SK-N-SH treated with all-trans-retinoic acid at 6 μM for 48 hours (cell line): ENCODE results near the gene ABCC5.

ENCODE experiments used
- ATAC-seq: fragments of 200-7000 bp; cut with Tn5 transposase; 3 replicates; pipeline ENCODE4 v1.9.1; 2020; ENCODE audit warnings: mild to moderate bottlenecking, moderate library complexity
- ARNTL ChIP-seq: fragments of 450-650 bp; formaldehyde crosslinking; IDR thresholded peaks from 2 replicates; pipeline ENCODE4 v1.5.0; 2020; ENCODE audit warnings: low read depth, mild to moderate bottlenecking, moderate library complexity, borderline replicate concordance
- BACH2 ChIP-seq: fragments of 250-450 bp; sonication (Bioruptor Pico); IDR thresholded peaks from 2 replicates; pipeline ENCODE4 v1.9.0; 2021; ENCODE audit warnings: mild to moderate bottlenecking, borderline replicate concordance
- CSDC2 ChIP-seq: fragments of 250-450 bp; sonication (Bioruptor Pico); IDR thresholded peaks from 2 replicates; pipeline ENCODE4 v1.5.0; 2020; ENCODE audit warnings: mild to moderate bottlenecking, moderate library complexity
- CSRNP3 ChIP-seq: fragments of 250-450 bp; sonication (Bioruptor Pico); IDR thresholded peaks from 2 replicates; pipeline ENCODE4 v1.5.1; 2021; ENCODE audit warnings: mild to moderate bottlenecking, moderate library complexity
- GLIS3 ChIP-seq: fragments of 250-450 bp; sonication (Bioruptor Pico); IDR thresholded peaks from 2 replicates; pipeline ENCODE4 v1.5.0; 2020; ENCODE audit warnings: mild to moderate bottlenecking, moderate library complexity
- ISL1 ChIP-seq: fragments of 250-450 bp; sonication (Bioruptor Pico); IDR thresholded peaks from 2 replicates; pipeline ENCODE4 v2.1.2; 2022; ENCODE audit warnings: mild to moderate bottlenecking, moderate library complexity
- PPARA ChIP-seq: fragments of 250-450 bp; sonication (Bioruptor Pico); IDR thresholded peaks from 2 replicates; pipeline ENCODE4 v1.5.0; 2020; ENCODE audit warnings: mild to moderate bottlenecking, borderline replicate concordance
- RARB ChIP-seq: fragments of 250-450 bp; sonication (Bioruptor Pico); IDR thresholded peaks from 2 replicates; pipeline ENCODE4 v1.8.0; 2021; ENCODE audit warnings: mild to moderate bottlenecking, moderate library complexity
- SNAI2 ChIP-seq: fragments of 250-450 bp; sonication (Bioruptor Pico); IDR thresholded peaks from 2 replicates; pipeline ENCODE4 v1.5.0; 2020; ENCODE audit warnings: mild to moderate bottlenecking, moderate library complexity
- TCF4 ChIP-seq: fragments of 250-450 bp; sonication (Bioruptor Pico); IDR thresholded peaks from 2 replicates; pipeline ENCODE4 v1.8.0; 2021; ENCODE audit warnings: mild to moderate bottlenecking, moderate library complexity, borderline replicate concordance
- ZFP3 ChIP-seq: fragments of 250-450 bp; sonication (Bioruptor Pico); IDR thresholded peaks from 2 replicates; pipeline ENCODE4 v1.5.0; 2020; ENCODE audit warnings: mild to moderate bottlenecking, moderate library complexity
- ZFP30 ChIP-seq: fragments of 450-650 bp; formaldehyde crosslinking; IDR thresholded peaks from 2 replicates; pipeline ENCODE4 v1.5.0; 2022; ENCODE audit warnings: mild to moderate bottlenecking, moderate library complexity
- ZNF565 ChIP-seq: fragments of 450-650 bp; formaldehyde crosslinking; conservative IDR thresholded peaks from 2 replicates; pipeline ENCODE4 v1.5.0; 2020; ENCODE audit warnings: low read depth, mild to moderate bottlenecking, moderate library complexity
- ZNF70 ChIP-seq: fragments of 450-650 bp; formaldehyde crosslinking; IDR thresholded peaks from 2 replicates; pipeline ENCODE4 v1.5.0; 2020; ENCODE audit warnings: mild to moderate bottlenecking, moderate library complexity
- ZNF8 ChIP-seq: fragments of 450-650 bp; formaldehyde crosslinking; IDR thresholded peaks from 2 replicates; pipeline ENCODE4 v1.5.0; 2020; ENCODE audit warnings: mild to moderate bottlenecking, moderate library complexity
- TF ChIP-seq, protein P1 (sequence below): fragments of 250-450 bp; sonication (Bioruptor Pico); IDR thresholded peaks from 2 replicates; pipeline ENCODE4 v1.5.0; 2020; ENCODE audit warnings: mild to moderate bottlenecking, moderate library complexity
- TF ChIP-seq, protein P2 (sequence below): fragments of 250-450 bp; sonication (Bioruptor Pico); IDR thresholded peaks from 2 replicates; pipeline ENCODE4 v1.8.0; 2021; ENCODE audit warnings: low read depth, mild to moderate bottlenecking, moderate library complexity, borderline replicate concordance
- TF ChIP-seq, protein P3 (sequence below): fragments of 250-450 bp; sonication (Bioruptor Pico); IDR thresholded peaks from 2 replicates; pipeline ENCODE4 v1.5.1; 2020; ENCODE audit warnings: low read depth, mild to moderate bottlenecking, moderate library complexity
- TF ChIP-seq, protein P4 (sequence below): fragments of 250-450 bp; sonication (Bioruptor Pico); IDR thresholded peaks from 2 replicates; pipeline ENCODE4 v1.8.0; 2020; ENCODE audit warnings: mild to moderate bottlenecking, moderate library complexity, borderline replicate concordance

Gene ABCC5

DNA sequence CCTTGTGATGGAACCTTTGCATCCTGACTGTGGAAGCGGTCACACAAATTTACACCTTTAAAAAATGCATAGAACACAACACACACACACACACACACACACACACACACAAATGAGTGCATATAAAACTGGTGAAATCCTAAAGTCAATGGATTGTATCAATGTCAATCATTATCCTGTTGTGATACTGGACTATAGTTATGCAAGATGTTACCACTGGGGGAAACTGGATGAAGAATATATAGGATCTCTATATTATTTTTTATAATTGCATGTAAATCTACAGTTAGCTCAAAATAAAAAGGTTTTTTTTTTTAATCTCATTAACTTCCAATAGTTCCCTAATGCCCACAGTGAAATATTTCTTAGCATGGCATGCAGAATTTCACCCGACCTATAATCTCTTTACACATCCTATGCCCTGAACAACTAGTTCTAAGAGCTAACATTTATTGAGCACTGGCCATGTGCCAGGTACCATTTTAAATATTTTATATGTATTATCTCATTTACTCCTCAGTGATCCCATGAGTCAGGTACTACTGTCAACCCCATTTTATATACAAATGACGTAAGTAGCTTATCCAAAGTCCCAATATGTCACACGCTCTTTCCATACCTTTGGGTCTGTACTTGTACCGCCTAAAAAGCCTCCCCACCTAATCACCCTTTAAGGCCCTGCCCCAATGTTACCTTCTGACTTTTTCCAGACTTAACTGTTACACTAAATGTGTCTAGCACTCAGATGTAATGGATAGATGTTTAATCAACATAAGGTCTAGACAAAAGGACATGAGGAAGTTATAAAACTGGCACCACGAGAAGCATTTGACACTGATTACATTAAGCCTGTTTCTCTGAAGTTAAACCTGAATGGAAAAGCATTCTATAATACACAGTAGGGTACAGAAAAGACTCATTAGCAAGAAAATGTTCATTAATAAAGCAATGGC is 5.5 kb downstream of the ABCC5 start:
- ATAC-seq: no peak
- TF ChIP-seq, protein P1, sequence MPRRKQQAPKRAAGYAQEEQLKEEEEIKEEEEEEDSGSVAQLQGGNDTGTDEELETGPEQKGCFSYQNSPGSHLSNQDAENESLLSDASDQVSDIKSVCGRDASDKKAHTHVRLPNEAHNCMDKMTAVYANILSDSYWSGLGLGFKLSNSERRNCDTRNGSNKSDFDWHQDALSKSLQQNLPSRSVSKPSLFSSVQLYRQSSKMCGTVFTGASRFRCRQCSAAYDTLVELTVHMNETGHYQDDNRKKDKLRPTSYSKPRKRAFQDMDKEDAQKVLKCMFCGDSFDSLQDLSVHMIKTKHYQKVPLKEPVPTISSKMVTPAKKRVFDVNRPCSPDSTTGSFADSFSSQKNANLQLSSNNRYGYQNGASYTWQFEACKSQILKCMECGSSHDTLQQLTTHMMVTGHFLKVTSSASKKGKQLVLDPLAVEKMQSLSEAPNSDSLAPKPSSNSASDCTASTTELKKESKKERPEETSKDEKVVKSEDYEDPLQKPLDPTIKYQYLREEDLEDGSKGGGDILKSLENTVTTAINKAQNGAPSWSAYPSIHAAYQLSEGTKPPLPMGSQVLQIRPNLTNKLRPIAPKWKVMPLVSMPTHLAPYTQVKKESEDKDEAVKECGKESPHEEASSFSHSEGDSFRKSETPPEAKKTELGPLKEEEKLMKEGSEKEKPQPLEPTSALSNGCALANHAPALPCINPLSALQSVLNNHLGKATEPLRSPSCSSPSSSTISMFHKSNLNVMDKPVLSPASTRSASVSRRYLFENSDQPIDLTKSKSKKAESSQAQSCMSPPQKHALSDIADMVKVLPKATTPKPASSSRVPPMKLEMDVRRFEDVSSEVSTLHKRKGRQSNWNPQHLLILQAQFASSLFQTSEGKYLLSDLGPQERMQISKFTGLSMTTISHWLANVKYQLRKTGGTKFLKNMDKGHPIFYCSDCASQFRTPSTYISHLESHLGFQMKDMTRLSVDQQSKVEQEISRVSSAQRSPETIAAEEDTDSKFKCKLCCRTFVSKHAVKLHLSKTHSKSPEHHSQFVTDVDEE (CRISPR knock-in tag): no peak
- TF ChIP-seq ZFP30 (no peak), TCF4 (CRISPR knock-in tag) (no peak), BACH2 (CRISPR knock-in tag) (no peak), CSRNP3 (no peak), ZNF70 (CRISPR knock-in tag) (no peak), ARNTL (CRISPR knock-in tag) (no peak), ISL1 (CRISPR knock-in tag) (no peak), RARB (CRISPR knock-in tag) (no peak), ZNF8 (no peak), GLIS3 (CRISPR knock-in tag) (no peak), ZFP3 (CRISPR knock-in tag) (no peak), PPARA (CRISPR knock-in tag) (no peak), ZNF565 (no peak), SNAI2 (CRISPR knock-in tag) (no peak), CSDC2 (no peak)
- TF ChIP-seq, protein P2, sequence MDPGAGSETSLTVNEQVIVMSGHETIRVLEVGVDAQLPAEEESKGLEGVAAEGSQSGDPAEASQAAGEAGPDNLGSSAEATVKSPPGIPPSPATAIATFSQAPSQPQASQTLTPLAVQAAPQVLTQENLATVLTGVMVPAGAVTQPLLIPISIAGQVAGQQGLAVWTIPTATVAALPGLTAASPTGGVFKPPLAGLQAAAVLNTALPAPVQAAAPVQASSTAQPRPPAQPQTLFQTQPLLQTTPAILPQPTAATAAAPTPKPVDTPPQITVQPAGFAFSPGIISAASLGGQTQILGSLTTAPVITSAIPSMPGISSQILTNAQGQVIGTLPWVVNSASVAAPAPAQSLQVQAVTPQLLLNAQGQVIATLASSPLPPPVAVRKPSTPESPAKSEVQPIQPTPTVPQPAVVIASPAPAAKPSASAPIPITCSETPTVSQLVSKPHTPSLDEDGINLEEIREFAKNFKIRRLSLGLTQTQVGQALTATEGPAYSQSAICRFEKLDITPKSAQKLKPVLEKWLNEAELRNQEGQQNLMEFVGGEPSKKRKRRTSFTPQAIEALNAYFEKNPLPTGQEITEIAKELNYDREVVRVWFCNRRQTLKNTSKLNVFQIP (CRISPR knock-in tag): no peak
- TF ChIP-seq, protein P3, sequence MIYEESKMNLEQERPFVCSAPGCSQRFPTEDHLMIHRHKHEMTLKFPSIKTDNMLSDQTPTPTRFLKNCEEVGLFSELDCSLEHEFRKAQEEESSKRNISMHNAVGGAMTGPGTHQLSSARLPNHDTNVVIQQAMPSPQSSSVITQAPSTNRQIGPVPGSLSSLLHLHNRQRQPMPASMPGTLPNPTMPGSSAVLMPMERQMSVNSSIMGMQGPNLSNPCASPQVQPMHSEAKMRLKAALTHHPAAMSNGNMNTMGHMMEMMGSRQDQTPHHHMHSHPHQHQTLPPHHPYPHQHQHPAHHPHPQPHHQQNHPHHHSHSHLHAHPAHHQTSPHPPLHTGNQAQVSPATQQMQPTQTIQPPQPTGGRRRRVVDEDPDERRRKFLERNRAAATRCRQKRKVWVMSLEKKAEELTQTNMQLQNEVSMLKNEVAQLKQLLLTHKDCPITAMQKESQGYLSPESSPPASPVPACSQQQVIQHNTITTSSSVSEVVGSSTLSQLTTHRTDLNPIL (CRISPR knock-in tag): no peak
- TF ChIP-seq, protein P4, sequence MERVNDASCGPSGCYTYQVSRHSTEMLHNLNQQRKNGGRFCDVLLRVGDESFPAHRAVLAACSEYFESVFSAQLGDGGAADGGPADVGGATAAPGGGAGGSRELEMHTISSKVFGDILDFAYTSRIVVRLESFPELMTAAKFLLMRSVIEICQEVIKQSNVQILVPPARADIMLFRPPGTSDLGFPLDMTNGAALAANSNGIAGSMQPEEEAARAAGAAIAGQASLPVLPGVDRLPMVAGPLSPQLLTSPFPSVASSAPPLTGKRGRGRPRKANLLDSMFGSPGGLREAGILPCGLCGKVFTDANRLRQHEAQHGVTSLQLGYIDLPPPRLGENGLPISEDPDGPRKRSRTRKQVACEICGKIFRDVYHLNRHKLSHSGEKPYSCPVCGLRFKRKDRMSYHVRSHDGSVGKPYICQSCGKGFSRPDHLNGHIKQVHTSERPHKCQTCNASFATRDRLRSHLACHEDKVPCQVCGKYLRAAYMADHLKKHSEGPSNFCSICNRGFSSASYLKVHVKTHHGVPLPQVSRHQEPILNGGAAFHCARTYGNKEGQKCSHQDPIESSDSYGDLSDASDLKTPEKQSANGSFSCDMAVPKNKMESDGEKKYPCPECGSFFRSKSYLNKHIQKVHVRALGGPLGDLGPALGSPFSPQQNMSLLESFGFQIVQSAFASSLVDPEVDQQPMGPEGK (CRISPR knock-in tag): no peak

DNA sequence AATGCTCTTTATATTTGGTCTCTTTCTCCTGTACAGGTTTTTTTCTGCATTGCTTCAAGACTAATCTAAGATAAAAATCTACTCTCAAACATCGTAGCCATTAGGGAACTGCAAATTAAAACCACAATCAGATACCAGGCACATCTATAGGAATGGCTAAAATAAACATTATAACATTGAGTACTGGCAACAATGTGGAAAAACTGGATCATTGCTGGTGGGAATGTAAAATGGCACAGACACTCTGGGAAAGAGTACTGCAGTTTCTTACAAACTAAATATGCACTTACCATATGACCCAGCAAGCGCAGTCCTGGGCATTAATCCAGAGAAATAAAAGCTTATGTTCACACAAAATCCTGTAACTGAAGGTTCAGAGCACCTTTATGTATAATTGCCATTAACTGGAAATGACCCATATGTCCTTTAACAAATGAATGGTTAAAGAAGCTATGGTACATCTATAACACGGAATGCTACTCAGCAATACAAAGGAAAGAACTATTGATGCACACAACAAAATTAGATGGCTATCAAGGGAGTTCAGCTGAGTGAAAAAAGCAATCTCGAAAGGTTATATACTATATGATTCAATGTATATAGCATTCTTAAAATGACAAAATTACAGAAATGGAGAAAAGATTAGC is 6.3 kb downstream of the ABCC5 start:
- TF ChIP-seq ZNF8 (peak; percentile 97), ARNTL (CRISPR knock-in tag) (no peak)
- TF ChIP-seq, protein P1 (CRISPR knock-in tag): no peak
- no peak for ATAC-seq
